K562 (cell line): ENCODE results near the gene CNOT4. TPM values are rescaled to one million over a fixed set of nuclear protein-coding genes. Genes with fewer than 3 reads are reported as not detected.
A peak's percentile ranks its signal among the peaks of the same experiment; 100 is the strongest.

Source experiments
- BDP1 ChIP-seq: IDR thresholded peaks from 3 replicates; pipeline ENCODE4 v1.6.1; 2011; ENCODE audit not compliant: insufficient read length, insufficient read depth
- MCM2 ChIP-seq: fragments of 450-650 bp; IDR thresholded peaks from 2 replicates; pipeline ENCODE4 v1.6.1; 2017; ENCODE audit warnings: low read depth, mild to moderate bottlenecking
- SIRT6 ChIP-seq: IDR thresholded peaks from one replicate; pipeline ENCODE4 v1.6.1; 2012; ENCODE audit warnings: low read depth, mild to moderate bottlenecking, control low read depth, inconsistent platforms, low read length, moderate library complexity
- SNIP1 ChIP-seq: fragments of 450-650 bp; IDR thresholded peaks from 2 replicates; pipeline ENCODE4 v1.7.1; 2017; ENCODE audit warnings: low read depth, mild to moderate bottlenecking
- SRSF1 ChIP-seq: fragments of 200-400 bp; formaldehyde crosslinking; IDR thresholded peaks from 2 replicates; pipeline ENCODE4 v1.6.1; 2017; ENCODE audit warnings: mild to moderate bottlenecking, low read depth, low read length, moderate library complexity
- TOE1 ChIP-seq, 2 experiments: fragments of 450-650 bp in 1 of 2; sonication (generic) in 1 of 2; formaldehyde crosslinking in 1 of 2; IDR thresholded peaks; 2 replicates each; pipeline versions ENCODE4 v1.7.1 to v1.8.0; 2016 to 2022; ENCODE audit warnings: borderline replicate concordance in 2 of 2, mild to moderate bottlenecking in 2 of 2, antibody characterized with exemption in 1 of 2, inconsistent platforms in 1 of 2, low read depth in 1 of 2, missing genetic modification reagents in 1 of 2, moderate library complexity in 1 of 2
- XRCC5 ChIP-seq: fragments of 200-400 bp; formaldehyde crosslinking; IDR thresholded peaks from 2 replicates; pipeline ENCODE4 v1.6.1; 2017; ENCODE audit warnings: low read depth, mild to moderate bottlenecking, low read length
- ZBTB34 ChIP-seq: fragments of 250-450 bp; sonication (Bioruptor Pico); IDR thresholded peaks from 2 replicates; pipeline ENCODE4 v1.8.0; 2021; ENCODE audit warnings: mild to moderate bottlenecking, moderate library complexity
- ZNF282 ChIP-seq: sonication (generic); formaldehyde crosslinking; IDR thresholded peaks from 2 replicates; pipeline ENCODE4 v1.8.1; 2023; ENCODE audit warnings: missing genetic modification reagents
- ZNF354B ChIP-seq: fragments of 250-450 bp; sonication (Bioruptor Pico); IDR thresholded peaks from 2 replicates; pipeline ENCODE4 v1.4.0; 2020
- polyA plus RNA-seq, 8 experiments: library from polyadenylated mRNA; depleted of rRNA in 4 of 8; stranded (reverse) in 5 of 8; unstranded in 3 of 8; fragments of >200 nt; fragmentation: Nextera tagmentation in 2 of 8; fragmentation: Illumina TruSeq in 1 of 8; extraction: Ambion mirVana in 2 of 8; extraction: Trizol in 1 of 8; gene quantifications; 2 replicates each; pipeline versions ENCODE4 v1.2.1 to v1.2.3, GENCODE V29; 2011 to 2014; ENCODE audit warnings: inconsistent platforms in 1 of 8, missing spikeins in 1 of 8
- total RNA-seq, 7 experiments: library from RNA; depleted of rRNA in 6 of 7; stranded (reverse); fragments of >200 nt in 6 of 7; fragmentation: Illumina TruSeq in 2 of 7; extraction: Trizol in 2 of 7; gene quantifications; 2 replicates each; pipeline versions ENCODE4 v1.2.1 to v1.2.3, GENCODE V29; 2011 to 2021; ENCODE audit warnings: low replicate concordance in 1 of 7
- TF ChIP-seq, protein P1 (sequence below): fragments of 200-600 bp; sonication (generic); IDR thresholded peaks from one replicate; pipeline ENCODE4 v1.6.1; 2012; ENCODE audit warnings: mild to moderate bottlenecking, low read depth, low read length, inconsistent platforms
- TF ChIP-seq, protein P2 (sequence below): fragments of 250-450 bp; sonication (Bioruptor Pico); IDR thresholded peaks from 2 replicates; pipeline ENCODE4 v1.5.1; 2021; ENCODE audit warnings: mild to moderate bottlenecking

CNOT4 gene
- total and polyA plus RNA-seq, 9 of the 15 experiments (the other 6 are each of a cell fraction or from before 2014, with no cell fraction given) = 8.6 to 24.1 (median 15.4) TPM

GRCh38 chr7:135557455-135558336 is 47.8 kb upstream of the CNOT4 start, which contains the start of gene NUP205 (continued):
- no peak for TF ChIP-seq ZBTB34
- no peak for TF ChIP-seq SRSF1
- TF ChIP-seq TOE1 (IDR thresholded peaks at IDR 0.05; ENCODE audit: borderline replicate concordance) = peak; percentile 87
- no peak; the same call in 1 of the 2 replicates for TF ChIP-seq TOE1 (CRISPR knock-in tag; IDR thresholded peaks at IDR 0.05; ENCODE audit: borderline replicate concordance, low read depth)
- TF ChIP-seq, protein P1, sequence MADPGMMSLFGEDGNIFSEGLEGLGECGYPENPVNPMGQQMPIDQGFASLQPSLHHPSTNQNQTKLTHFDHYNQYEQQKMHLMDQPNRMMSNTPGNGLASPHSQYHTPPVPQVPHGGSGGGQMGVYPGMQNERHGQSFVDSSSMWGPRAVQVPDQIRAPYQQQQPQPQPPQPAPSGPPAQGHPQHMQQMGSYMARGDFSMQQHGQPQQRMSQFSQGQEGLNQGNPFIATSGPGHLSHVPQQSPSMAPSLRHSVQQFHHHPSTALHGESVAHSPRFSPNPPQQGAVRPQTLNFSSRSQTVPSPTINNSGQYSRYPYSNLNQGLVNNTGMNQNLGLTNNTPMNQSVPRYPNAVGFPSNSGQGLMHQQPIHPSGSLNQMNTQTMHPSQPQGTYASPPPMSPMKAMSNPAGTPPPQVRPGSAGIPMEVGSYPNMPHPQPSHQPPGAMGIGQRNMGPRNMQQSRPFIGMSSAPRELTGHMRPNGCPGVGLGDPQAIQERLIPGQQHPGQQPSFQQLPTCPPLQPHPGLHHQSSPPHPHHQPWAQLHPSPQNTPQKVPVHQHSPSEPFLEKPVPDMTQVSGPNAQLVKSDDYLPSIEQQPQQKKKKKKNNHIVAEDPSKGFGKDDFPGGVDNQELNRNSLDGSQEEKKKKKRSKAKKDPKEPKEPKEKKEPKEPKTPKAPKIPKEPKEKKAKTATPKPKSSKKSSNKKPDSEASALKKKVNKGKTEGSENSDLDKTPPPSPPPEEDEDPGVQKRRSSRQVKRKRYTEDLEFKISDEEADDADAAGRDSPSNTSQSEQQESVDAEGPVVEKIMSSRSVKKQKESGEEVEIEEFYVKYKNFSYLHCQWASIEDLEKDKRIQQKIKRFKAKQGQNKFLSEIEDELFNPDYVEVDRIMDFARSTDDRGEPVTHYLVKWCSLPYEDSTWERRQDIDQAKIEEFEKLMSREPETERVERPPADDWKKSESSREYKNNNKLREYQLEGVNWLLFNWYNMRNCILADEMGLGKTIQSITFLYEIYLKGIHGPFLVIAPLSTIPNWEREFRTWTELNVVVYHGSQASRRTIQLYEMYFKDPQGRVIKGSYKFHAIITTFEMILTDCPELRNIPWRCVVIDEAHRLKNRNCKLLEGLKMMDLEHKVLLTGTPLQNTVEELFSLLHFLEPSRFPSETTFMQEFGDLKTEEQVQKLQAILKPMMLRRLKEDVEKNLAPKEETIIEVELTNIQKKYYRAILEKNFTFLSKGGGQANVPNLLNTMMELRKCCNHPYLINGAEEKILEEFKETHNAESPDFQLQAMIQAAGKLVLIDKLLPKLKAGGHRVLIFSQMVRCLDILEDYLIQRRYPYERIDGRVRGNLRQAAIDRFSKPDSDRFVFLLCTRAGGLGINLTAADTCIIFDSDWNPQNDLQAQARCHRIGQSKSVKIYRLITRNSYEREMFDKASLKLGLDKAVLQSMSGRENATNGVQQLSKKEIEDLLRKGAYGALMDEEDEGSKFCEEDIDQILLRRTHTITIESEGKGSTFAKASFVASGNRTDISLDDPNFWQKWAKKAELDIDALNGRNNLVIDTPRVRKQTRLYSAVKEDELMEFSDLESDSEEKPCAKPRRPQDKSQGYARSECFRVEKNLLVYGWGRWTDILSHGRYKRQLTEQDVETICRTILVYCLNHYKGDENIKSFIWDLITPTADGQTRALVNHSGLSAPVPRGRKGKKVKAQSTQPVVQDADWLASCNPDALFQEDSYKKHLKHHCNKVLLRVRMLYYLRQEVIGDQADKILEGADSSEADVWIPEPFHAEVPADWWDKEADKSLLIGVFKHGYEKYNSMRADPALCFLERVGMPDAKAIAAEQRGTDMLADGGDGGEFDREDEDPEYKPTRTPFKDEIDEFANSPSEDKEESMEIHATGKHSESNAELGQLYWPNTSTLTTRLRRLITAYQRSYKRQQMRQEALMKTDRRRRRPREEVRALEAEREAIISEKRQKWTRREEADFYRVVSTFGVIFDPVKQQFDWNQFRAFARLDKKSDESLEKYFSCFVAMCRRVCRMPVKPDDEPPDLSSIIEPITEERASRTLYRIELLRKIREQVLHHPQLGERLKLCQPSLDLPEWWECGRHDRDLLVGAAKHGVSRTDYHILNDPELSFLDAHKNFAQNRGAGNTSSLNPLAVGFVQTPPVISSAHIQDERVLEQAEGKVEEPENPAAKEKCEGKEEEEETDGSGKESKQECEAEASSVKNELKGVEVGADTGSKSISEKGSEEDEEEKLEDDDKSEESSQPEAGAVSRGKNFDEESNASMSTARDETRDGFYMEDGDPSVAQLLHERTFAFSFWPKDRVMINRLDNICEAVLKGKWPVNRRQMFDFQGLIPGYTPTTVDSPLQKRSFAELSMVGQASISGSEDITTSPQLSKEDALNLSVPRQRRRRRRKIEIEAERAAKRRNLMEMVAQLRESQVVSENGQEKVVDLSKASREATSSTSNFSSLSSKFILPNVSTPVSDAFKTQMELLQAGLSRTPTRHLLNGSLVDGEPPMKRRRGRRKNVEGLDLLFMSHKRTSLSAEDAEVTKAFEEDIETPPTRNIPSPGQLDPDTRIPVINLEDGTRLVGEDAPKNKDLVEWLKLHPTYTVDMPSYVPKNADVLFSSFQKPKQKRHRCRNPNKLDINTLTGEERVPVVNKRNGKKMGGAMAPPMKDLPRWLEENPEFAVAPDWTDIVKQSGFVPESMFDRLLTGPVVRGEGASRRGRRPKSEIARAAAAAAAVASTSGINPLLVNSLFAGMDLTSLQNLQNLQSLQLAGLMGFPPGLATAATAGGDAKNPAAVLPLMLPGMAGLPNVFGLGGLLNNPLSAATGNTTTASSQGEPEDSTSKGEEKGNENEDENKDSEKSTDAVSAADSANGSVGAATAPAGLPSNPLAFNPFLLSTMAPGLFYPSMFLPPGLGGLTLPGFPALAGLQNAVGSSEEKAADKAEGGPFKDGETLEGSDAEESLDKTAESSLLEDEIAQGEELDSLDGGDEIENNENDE = no peak
- TF ChIP-seq, protein P2, sequence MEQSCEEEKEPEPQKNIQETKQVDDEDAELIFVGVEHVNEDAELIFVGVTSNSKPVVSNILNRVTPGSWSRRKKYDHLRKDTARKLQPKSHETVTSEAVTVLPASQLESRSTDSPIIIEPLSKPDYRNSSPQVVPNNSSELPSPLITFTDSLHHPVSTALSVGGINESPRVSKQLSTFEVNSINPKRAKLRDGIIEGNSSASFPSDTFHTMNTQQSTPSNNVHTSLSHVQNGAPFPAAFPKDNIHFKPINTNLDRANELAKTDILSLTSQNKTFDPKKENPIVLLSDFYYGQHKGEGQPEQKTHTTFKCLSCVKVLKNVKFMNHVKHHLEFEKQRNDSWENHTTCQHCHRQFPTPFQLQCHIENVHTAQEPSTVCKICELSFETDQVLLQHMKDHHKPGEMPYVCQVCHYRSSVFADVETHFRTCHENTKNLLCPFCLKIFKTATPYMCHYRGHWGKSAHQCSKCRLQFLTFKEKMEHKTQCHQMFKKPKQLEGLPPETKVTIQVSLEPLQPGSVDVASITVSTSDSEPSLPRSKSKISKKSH (CRISPR knock-in tag) = no peak
- no peak for TF ChIP-seq ZNF282 (CRISPR knock-in tag)
- TF ChIP-seq ZNF354B (CRISPR knock-in tag) = no peak; the same call in 1 of the 2 replicates
- no peak for TF ChIP-seq BDP1
- TF ChIP-seq SNIP1 = no peak
- TF ChIP-seq MCM2 = no peak
- peak; percentile 77; the same call in 1 of the 2 replicates for TF ChIP-seq XRCC5
- no peak for TF ChIP-seq SIRT6
